ENCODE measurements around the gene HOXB2. TPM values are rescaled to one million over a fixed set of nuclear protein-coding genes. Genes with fewer than 3 reads are reported as not detected.

The HOXB2 gene
- total RNA-seq, 1 donor from 2014 or later: 1.9 TPM

DNA sequence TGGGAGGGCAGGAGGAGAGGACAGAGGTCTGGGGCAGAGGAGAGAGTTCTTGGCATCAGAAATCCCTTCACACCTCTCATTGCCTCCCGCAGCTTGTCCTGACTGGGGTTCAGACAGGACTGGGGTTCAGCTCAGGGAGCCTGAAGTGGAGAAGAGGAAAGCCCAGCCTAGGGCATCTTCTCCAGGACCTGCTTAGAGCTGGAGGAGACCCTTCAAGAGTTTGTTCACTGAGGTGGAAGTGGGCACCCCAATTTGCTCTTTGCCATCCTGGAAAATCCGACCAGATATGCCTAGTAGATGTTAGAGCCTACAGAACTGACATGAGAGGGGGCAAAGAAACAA lies 43.1 kb upstream of the HOXB2 start:
- Histone ChIP-seq H3K36me3 (no peaks in the 10 kb centered on the region), H3K27me3 (ENCODE audit: low read depth) (peaks cover 100% of the 10 kb centered on the region), H3K9me3 (replicated peaks) (no peaks in the 10 kb centered on the region), H3K4me1 (peaks cover 20% of the 10 kb centered on the region), H3K4me3 (no peak overlapping the region), H3K27ac (replicated peaks) (no peak overlapping the region)
- TF ChIP-seq, protein P1, sequence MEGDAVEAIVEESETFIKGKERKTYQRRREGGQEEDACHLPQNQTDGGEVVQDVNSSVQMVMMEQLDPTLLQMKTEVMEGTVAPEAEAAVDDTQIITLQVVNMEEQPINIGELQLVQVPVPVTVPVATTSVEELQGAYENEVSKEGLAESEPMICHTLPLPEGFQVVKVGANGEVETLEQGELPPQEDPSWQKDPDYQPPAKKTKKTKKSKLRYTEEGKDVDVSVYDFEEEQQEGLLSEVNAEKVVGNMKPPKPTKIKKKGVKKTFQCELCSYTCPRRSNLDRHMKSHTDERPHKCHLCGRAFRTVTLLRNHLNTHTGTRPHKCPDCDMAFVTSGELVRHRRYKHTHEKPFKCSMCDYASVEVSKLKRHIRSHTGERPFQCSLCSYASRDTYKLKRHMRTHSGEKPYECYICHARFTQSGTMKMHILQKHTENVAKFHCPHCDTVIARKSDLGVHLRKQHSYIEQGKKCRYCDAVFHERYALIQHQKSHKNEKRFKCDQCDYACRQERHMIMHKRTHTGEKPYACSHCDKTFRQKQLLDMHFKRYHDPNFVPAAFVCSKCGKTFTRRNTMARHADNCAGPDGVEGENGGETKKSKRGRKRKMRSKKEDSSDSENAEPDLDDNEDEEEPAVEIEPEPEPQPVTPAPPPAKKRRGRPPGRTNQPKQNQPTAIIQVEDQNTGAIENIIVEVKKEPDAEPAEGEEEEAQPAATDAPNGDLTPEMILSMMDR (IDR thresholded peaks at IDR 0.05; ENCODE audit: borderline replicate concordance): no peak
- intact Hi-C loops (cut with micrococcal nuclease): no loop called here
- DNase-seq: no peak

DNA sequence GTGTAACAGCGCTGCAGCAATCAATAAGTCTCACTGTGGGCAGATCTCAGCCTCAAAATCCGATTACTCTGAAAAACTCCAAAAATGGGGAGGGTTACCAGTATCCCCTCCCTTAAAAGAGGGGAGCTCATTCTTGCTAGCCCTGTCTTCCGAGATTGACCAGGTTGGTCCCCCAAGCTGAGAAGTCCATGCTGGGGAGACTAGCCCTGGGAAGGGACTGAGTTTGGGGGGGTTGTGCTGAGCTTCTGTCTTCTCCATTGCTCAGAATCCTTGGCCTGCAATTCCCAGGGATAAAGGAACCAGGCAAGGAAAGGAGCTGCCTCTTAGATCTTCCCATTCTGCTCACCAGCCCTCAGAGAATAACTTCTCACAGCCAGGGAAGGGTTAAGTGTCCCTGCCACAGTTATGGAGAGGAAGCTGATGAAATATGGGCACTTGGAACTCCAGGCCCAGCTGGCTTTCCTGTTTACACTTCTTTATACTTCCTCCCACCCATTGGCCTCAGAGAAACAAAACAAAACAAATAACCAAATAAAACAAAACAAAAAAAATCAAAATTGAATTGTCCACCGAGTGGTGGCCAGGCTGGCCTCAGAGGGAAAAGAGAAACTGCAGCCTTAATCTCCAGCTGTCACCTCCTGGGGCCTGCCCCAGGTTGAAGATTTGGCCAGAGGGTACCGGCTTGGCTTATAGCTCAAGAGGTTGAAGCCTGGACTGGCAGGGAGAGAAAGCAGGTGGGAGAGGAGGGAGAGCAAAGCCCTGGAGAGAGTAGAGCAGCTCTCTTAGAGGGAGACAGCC lies 42.6 kb upstream of the HOXB2 start:
- H3K4me1 ChIP-seq: peaks cover 18% of the 10 kb centered on the region
- H3K9me3 ChIP-seq (replicated peaks): no peaks in the 10 kb centered on the region
- no peak for DNase-seq
- H3K27me3 ChIP-seq (ENCODE audit: low read depth): peaks cover 100% of the 10 kb centered on the region
- intact Hi-C loops (cut with micrococcal nuclease): no loop called here
- TF ChIP-seq, protein P1 (IDR thresholded peaks at IDR 0.05; ENCODE audit: borderline replicate concordance): no peak
- H3K4me3 ChIP-seq: no peak overlapping the region
- no peaks in the 10 kb centered on the region for H3K36me3 ChIP-seq
- no peak overlapping the region for H3K27ac ChIP-seq (replicated peaks)

DNA sequence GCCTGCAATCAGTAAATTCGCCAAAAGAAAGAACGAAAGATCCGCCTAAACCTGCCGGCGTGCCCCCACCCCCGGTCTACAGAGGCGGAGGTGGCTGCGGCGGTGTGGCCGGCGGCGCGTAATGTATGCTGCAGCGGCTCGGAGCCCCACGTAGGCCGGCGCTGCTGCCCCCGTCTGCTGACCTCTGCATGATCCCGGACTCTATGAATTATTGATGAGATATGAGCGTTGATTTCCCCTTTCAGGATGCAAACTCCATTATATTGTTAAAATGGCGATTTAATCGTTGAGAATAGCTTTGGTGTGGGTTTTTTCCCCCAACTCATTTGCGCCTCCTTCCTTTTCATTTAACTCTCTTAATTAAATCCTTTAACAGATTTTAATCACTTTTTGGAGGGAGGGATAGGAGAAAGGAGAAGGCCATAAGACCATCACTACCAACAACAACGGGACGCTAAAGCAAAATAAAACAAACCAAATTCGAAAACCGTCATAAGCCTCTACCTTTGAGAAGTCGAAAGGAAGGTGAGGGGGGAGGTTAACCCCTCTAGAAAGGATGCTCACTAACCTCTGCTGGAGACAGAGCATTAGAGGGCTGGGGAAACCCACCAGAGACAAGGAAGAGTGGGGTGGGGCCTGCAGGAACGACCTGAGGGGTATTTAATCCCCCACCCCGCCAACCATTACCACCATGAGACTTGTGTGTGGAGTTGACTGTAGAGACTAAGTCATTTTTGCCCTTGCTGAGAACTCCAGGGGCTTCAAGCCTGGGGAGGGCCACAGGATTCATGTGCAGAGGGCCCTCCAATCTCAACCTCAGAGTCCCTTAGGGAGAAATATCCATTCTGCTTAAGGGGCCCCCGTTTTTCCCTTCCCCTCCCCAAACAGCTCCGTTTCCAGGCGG lies 41.7 kb upstream of the HOXB2 start:
- Histone ChIP-seq H3K4me3 (peak overlapping the region; percentile 70), H3K9me3 (replicated peaks) (no peaks in the 10 kb centered on the region), H3K27me3 (ENCODE audit: low read depth) (peaks cover 100% of the 10 kb centered on the region), H3K27ac (replicated peaks) (peak overlapping the region; percentile 82), H3K4me1 (peaks cover 18% of the 10 kb centered on the region), H3K36me3 (no peaks in the 10 kb centered on the region)
- TF ChIP-seq, protein P1 (IDR thresholded peaks at IDR 0.05; ENCODE audit: borderline replicate concordance): no peak
- DNase-seq: no peak
- intact Hi-C loops (cut with micrococcal nuclease): no loop called here

DNA sequence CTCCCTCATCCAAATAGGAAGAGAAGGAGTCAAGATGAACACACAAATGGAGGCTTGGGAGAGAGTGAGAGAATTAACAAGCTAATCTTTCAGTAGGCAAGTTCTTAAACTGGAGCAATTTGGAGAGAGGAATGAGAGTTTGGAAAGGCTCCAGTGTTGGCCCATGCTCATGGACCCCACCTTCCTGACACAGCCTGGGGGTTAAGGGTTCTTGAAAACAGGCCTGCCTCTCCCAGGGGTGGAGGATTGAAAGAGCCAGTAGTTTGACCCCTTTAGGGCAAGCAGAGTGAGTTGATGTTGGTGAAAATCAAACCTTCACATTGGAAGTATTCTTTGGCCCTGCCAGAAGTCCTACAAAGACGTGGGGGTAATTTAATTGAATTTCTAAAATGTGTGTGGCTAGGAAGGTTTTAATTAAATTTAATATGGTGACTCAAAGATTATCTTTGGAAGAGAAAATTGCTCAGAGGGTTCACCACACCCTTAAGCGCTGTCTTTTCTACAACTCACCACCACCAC lies 39.4 kb upstream of the HOXB2 start:
- Histone ChIP-seq H3K9me3 (replicated peaks) (no peaks in the 10 kb centered on the region), H3K27ac (replicated peaks) (no peak overlapping the region), H3K36me3 (no peaks in the 10 kb centered on the region), H3K27me3 (ENCODE audit: low read depth) (peaks cover 100% of the 10 kb centered on the region), H3K4me1 (peaks cover 18% of the 10 kb centered on the region), H3K4me3 (no peak overlapping the region)
- TF ChIP-seq, protein P1 (IDR thresholded peaks at IDR 0.05; ENCODE audit: borderline replicate concordance): no peak
- intact Hi-C loops (cut with micrococcal nuclease): no loop called here
- DNase-seq: no peak

DNA sequence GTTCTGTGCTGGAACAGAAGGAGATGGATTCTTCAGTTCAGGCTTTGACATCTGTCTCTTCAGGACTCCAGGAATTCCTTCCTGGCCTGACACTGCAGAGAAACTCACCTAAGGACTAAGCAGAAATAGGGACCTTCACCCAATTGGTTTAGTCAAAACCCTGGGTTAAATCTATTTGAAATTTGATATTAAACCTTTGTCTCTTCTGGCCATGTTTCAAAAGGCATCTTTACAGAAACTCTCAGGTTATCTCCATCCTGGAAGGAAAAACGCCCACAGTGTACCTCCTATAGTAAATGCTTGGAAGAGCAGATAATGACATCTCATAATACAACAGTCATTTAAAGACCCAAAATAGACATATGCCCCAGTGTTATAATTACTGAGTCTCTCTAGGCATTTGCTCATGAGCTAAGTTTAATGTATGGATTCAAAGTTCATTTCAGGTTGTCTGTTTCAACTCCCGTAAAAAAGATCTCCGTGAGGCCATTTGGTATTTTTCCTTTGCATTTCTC lies 38.9 kb upstream of the HOXB2 start:
- H3K36me3 ChIP-seq: no peaks in the 10 kb centered on the region
- intact Hi-C loops (cut with micrococcal nuclease): no loop called here
- no peak overlapping the region for H3K4me3 ChIP-seq
- TF ChIP-seq, protein P1 (IDR thresholded peaks at IDR 0.05; ENCODE audit: borderline replicate concordance): no peak
- no peaks in the 10 kb centered on the region for H3K9me3 ChIP-seq (replicated peaks)
- H3K4me1 ChIP-seq: peaks cover 21% of the 10 kb centered on the region
- no peak for DNase-seq
- H3K27ac ChIP-seq (replicated peaks): no peak overlapping the region
- H3K27me3 ChIP-seq (ENCODE audit: low read depth): peaks cover 100% of the 10 kb centered on the region

Measured in left ventricle myocardium inferior (tissue), 1 donor.